Stimulated activated CD4-positive, alpha-beta T cell treated with anti-CD3 and anti-CD28 coated beads, Interleukin-1b, Interleukin-23, amount 100 ng/mL, for 48 hours (primary cell): ENCODE data around the gene SORT1.
"Not testable (repeated sequence)": the region's sequence is repeated elsewhere in the genome, so short reads cannot be mapped to it uniquely, and the experiment has no call there.

ENCODE experiments used
- DNase-seq: peaks from one replicate; pipeline ENCODE4 v3.0.0-alpha.2; 2020

The SORT1 gene

DNA sequence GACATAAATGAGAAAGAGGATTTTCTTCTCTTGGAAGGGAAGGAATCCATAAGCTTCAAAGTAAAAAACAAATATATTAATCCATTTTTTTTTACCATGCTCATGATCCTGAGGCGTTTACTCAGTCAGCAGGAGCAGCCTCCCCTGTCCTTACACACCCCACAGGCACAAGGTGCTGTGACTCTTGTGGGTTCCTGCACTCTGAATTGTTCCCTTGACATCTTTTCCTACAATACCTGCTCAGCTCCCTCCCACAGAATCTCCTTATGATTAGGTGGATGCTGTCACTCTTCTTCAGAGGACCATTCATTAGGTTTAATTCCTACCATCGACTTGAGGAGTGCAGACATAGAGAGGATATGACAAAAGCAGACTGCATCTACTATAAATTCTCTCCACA lies 104.7 kb downstream of the SORT1 start:
- DNase-seq, result no peak

DNA sequence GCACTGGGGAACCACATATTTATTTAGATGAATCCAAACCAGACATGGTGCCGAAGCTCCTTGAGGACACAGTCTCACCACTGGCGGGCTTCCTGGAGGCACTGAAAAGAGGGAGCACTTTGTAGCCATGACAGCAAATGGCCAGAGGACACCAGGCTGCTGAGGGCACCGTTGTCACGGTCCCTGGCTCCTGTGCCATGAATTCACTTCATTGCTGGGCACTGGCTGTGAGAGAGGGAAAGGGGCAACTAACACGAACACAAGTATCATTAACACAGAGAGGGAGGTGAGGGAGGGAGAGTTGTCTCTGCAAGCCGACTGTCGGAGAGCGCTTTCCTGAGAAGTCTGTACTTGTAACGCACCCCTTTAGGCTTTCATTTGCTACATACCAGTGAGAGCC lies 105.4 kb downstream of the SORT1 start:
- DNase-seq, result no peak

DNA sequence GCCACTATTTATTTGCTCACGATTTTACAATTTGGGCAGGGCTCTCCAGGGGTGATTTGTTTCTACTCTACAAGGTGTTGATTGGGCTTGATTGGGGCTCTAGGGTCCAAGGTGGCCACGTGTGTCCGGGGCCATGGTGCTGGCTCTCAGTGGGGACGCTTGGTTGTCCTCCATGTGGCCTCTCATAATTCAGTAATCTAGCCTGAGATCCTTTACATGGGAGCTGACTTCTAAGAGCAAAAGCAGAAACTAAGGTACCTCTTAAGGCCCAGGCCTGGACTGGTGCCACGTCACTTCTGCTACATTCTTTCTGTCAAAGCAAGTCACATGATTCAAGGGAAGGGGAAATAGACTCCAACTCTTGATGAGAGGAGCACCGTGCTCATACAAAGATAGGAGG lies 106.7 kb downstream of the SORT1 start:
- no peak for DNase-seq

DNA sequence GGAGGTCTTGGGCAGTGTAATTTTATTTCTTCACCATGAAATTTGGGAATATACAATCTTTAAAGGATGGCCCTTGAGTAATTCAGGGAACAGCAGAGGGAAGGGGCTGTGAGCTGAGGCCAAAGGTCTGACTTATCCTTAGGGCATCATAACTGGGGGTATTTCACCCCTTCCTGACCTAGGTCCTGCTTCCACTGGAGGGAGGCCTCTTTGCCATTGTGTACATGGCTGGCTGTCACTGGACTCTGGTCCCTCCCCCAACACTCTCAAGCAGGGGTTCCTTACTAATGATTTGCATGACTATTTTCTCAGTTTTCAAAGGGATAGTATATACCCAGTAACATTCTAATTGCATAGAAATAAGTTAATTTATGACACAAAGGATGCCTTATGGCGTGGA lies 107.6 kb downstream of the SORT1 start:
- no peak for DNase-seq

DNA sequence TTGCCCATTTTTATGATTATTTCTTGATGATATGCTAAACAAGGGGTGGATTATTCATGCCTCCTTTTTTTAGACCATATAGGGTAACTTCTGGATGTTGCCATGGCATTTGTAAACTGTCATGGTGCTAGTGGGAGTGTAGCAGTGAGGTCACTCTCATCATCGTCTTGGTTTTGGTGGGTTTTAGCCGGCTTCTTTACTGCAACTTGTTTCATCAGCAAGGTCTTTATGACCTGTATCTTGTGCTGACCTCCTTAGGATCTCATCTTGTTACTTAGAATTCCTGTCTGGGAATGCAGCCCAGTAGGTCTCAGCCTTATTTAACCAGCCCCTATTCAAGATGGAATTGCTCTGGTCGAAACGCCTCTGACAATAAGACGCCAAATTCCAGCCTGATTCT lies 111.0 kb downstream of the SORT1 start:
- DNase-seq, result not testable (repeated sequence)

DNA sequence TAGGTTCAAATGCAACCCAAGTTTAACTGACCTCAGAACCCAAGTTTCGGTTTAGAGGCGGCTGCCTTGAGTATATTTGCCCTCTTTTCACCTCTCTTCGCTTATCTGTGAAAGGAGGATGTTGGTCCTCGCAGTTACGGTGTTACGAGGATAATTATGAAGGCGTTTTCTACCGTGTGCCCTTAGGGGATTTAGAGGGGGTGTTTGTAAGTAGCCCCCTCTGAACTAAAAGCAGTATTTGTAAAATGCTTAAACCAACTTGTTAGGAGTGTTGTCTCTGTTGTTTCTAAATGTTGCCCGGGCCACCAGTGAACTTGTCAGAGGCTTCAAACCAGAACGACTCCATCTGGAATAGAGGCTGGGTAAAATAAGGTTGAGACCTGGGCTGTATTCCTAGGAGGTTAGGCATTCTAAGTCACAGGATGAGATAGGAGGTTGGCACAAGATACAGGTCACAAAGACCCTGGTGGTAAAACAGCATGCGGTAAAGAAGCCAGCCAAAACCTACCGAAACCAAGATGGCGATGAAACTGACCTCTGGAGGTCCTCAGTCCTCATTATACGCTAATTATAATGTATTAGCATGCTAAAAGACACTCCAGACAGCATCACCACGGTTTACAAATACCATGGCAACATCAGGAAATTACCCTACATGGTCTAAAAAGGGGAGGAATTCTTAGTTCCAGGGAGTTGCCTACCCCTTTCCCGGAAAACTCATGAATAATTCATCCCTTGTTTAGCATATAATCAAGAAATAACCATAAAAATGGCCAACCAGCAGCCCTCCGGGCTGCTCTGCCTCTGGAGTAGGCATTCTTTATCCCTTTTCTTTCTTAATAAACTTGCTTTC lies 113.7 kb downstream of the SORT1 start:
- no peak for DNase-seq

DNA sequence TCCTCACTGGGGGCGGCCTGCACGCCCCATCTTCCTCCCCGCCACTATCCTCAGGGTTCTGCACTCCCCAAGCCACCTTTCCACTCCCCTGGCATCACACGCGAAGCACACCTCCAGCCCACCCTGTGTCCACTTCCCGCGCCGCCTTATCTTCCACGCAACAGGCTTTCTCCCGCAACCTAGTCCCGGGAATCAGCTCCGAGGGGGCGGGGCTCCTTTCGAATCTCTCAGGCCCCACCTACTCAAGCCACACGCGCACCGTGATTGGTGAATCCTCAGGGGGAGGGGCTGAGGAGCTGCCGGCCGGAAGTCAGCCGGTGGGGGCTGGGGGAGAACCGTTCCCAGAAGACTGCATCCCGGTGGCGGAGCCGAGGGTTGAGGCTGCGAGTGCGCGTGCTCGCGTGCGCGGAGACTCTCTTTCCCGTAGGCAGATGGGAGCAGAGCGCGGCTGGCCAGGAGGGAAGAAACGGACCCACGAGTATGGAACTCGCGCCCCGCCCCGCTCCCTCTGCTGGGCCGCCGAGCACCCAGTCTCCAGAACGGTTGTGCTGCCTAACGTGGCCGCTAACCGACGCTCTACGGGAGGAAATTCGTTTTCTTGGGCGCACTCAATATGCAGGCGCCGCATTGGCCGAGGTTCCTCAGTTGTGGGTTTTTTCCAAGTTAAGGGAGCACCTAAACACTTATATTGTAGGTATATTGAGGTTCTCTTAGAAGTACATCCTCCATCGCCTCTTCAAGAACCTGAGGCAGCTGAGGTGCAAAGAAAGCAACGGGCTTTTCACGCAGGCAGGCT lies 114.6 kb downstream of the SORT1 start, which contains the start of gene PSRC1:
Gene PSRC1, minus strand, starts transcription at position 194 of the 796 bp plus-strand sequence.
- peak; percentile 88 for DNase-seq

DNA sequence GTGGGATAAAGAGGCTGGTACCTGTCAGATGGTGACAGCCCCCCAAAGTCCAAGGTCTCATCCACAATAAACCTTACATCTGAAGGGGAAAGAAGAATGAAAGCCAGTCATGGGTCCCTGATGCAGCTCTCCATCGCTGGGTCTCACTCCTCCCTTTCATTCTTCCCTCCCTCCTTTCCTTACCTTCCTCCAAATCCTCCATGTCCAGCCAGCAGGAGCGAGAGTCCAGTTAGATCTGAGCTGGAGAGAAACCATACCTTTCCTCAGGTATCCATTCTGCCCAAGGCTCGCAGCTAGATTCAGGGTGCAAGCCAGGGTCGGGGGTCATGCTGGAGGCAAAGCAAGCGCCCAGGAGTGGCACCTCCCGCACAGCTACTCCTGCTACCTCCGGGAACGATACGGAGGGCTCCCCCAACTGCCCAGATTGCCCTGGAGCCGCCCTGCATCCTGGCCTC lies 115.2 kb downstream of the SORT1 start:
- no peak for DNase-seq

DNA sequence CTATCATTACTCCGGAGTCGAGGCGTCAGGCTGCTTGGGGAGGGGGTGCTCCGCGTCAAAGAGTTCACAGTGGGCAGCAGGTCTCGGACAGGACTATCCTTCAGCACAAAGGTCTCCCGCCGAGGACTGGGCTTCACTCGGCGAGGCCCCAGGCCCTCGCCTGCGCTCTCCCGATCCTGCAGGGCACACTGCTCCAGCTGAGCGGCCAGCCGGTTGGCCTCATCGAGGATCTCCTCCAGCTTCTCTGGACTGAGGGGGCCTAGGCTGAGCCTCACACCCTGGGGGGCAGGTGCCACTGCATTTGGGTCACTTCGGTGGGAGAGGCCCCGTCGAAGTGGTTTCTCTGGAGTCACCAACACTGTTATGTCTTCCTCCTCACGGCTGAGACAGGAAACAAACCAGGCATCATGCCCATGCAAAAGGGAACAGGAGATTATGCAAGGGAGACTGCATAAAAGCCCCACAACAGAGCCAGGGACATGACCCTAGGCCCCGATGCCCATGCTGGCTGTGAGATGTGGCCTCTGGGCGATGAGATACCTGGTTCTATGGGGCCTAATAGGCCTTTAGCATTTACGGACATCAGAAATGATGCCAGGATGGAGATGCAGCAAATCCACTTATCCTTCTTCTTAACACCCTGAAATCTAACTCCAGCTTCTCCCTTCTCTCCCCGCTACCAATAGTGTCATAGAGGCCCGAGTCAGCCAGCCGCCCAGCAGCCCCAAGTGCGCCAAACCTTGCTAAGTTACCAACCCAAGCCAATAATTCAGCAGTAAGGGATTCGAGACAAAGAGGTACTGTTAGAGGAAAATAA lies 115.8 kb downstream of the SORT1 start:
- DNase-seq, result no peak

DNA sequence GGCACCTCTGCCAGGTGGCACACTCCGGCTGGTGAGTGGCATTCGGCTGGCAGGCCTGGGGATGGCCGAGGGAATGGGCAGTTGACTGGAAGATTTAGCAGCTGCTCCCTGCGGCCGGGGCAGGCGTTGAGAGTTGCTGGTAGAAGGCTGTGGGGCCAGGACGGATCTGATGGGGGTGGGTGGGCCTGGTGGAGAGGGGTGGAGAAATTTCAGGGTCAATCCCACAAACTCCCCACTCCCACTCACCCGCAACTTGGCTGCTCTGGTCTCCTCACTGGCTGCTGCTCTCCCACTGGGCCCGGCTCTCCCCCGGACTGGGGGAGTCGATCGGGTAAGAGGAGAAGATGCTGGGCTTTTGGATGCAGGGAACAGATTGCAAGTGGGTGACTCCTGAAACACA lies 116.9 kb downstream of the SORT1 start:
- DNase-seq, result no peak

DNA sequence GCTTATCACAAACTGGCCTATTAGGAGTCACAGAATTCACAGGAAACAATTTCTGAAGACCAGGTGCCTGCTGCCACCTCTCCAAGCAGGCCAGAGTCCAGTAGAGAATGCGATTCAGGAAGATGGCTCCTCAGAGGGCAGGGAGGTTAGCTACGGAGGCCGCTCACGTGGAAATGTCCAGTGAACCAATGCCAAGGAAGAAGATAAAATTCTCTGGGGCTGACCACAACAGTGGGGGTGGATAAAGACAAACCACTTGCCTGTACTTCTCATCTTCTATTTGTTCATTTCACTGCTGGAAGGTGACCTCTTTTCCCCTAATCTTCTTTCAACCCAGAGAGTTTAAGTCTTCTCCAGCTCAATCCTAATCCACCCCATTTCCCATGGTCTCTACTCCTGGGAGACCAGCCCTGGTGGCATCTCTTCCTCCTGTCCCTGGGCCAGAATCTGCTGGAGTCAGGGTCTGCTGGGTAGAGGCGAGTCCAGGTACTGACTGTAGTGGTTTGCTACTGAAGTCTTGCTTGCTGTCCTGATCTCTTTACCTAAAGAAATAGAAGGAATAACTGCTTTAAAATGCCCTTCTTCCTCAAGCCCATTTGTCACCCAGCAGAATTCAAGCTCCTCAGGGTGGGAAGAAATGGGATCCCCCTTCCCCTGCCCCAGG lies 118.0 kb downstream of the SORT1 start:
- no peak for DNase-seq

DNA sequence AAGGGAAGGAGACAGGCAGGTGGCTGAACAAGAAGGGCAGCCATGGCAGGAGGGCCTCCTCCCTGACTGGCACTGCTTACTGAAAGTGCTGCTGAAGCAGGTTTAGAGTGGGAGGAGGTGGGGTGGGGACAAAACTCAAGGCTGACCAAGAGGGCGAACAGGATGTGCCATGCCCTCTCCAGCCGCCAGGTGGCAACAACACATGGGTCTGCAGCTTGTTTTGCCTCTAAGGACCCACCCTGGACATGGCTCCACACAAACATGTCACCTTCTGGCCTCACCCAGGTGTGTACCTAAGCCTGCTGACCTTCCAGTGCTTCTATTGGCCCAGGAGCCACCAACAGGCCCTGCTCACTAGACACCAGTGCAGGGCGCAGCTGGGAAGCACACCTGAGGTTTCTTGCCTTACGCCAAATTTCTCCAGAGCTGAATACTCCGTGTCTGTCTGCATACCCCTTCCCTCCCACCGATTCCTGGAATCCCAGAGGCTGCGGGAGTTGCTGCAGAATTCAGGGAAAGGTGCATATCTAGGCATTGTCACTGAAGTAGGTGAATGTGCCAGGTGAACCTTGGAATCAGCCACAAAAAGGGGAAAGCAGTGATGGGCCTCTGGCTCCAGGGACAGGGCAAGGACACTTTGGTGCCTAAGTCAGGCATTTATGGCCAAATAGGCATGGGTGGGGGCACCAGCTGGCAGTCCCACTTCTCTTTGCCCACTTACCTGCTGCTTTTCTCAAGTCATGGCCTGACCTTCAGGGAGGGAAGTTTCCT lies 120.1 kb downstream of the SORT1 start:
- DNase-seq, result peak; percentile 59

DNA sequence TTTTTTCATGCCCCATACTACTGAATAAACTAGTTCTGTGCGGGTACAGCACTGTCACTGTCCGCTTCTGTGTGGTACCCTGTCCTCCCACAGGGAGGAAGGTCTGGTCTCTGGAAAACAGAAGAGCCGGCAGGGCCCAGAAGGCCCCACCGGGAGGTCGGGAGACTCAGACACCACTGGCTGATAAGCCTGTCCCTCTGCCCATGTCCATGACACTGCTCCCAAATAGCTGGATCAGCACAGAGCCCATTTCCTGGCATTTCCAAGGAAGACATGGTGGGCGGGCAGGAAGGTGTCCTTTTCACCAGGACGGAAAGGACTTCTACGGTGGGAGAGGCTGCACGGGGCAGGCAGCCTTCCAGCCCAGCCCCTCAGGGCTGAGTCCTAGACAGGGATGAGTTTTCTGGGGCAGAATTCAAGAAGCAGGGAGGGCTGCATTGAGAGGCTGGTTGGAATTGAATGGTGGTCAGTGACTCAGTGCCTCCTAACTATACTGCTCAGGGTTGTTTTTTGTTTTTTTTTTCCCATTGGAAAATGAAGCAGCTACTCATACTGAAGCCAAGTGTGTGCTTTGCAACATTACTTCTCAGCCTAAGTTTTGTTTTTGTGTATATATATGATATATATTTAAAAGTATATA lies 121.9 kb downstream of the SORT1 start:
- no peak for DNase-seq

DNA sequence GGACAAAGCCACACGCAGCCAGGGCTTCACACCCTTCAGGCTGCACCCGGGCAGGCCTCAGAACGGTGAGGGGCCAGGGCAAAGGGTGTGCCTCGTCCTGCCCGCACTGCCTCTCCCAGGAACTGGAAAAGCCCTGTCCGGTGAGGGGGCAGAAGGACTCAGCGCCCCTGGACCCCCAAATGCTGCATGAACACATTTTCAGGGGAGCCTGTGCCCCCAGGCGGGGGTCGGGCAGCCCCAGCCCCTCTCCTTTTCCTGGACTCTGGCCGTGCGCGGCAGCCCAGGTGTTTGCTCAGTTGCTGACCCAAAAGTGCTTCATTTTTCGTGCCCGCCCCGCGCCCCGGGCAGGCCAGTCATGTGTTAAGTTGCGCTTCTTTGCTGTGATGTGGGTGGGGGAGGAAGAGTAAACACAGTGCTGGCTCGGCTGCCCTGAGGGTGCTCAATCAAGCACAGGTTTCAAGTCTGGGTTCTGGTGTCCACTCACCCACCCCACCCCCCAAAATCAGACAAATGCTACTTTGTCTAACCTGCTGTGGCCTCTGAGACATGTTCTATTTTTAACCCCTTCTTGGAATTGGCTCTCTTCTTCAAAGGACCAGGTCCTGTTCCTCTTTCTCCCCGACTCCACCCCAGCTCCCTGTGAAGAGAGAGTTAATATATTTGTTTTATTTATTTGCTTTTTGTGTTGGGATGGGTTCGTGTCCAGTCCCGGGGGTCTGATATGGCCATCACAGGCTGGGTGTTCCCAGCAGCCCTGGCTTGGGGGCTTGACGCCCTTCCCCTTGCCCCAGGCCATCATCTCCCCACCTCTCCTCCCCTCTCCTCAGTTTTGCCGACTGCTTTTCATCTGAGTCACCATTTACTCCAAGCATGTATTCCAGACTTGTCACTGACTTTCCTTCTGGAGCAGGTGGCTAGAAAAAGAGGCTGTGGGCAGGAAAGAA lies 122.9 kb downstream of the SORT1 start:
- DNase-seq, result no peak

DNA sequence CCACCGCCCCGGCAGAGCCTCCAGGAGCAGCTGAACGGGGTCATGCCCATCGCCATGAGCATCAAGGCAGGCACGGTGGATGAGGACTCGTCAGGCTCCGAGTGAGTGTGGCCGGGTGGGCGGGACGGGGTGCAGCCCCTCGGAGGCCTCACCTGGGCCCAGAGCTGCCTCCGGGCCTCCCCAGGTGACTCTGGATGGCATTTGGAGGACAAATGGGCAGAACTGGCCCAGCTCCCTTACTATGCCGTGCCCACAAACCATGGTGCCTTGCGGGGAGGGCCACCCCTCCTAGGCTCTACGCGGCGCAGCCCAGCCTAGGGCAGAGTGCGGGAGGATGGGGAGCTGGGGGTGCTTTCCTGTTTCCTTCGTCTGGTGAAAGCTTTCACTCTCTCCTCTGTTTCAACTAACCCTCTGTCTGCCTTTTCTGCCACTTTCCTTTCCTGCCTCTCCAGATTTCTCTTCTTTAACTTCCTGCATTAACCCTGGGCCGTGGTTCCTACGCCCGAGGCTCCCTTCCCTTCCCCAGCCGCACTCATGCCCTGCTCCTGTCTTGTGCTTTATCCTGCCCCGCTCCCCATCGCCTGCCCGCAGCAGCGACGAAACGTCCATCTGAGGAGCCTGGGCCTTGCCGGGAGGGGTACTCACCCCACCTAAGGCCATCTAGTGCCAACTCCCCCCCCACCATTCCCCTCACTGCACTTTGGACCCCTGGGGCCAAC lies 124.0 kb downstream of the SORT1 start:
- DNase-seq, result no peak

DNA sequence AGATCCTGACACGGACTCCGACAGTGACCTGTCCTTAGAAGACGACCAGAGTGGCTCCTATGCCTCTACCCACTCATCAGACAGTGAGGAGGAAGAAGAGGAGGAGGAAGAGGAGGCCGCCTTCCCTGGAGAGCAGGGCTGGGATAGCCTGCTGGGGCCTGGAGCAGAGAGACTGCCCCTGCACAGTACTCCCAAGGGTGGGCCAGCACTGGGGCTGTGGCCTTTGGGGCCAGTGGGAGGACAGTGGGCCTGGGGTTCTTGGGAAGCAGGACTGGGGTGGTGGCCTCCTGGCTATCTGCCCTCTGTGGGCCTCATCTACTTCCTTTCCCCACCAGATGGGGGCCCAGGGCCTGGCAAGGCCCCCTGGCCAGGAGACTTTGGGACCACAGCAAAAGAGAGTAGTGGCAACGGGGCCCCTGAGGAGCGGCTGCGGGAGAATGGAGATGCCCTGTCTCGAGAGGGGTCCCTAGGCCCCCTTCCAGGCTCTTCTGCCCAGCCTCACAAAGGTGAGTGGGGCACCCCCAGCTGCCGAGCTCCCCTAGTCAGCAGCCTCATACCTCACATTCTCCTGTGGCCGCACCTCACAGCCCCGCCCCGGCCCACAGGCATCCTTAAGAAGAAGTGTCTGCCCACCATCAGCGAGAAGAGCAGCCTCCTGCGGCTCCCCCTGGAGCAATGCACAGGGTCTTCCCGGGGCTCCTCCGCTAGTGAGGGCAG lies 124.7 kb downstream of the SORT1 start:
- DNase-seq, result no peak

DNA sequence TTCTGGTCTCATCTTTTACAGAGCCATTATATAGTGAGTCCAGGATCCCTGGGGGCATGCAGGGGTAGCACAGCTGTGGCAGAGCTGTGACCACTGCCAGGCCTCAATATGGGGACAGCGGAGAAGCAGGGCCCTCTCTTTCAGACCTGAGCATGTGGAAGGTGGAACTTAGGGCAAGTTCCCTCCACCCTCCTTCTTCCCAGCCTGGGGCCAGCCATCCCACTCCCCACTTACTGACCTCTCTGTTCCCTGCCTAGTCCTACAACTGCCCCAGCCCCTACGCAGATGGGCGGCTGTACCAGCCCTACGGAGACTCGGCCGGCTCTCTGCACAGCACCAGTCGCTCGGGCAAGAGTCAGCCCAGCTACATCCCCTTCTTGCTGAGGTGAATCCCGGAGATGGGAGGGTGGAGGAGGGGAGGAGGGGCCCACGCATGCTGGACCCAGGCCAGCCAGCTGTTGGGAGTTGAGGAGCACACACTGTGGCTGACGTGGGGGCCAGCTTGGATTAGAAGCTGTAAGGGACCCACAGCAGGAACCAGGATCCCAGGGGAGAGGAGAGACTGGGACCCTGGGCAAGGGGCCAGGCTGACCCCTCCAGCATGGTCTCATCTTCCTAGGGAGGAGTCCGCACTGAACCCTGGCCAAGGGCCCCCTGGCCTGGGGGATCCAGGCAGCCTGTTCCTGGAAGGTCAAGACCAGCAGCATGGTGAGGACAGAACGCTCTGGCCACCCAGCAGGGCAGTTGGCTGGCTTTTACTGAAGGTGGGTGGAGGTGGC lies 125.5 kb downstream of the SORT1 start:
- DNase-seq, result no peak

DNA sequence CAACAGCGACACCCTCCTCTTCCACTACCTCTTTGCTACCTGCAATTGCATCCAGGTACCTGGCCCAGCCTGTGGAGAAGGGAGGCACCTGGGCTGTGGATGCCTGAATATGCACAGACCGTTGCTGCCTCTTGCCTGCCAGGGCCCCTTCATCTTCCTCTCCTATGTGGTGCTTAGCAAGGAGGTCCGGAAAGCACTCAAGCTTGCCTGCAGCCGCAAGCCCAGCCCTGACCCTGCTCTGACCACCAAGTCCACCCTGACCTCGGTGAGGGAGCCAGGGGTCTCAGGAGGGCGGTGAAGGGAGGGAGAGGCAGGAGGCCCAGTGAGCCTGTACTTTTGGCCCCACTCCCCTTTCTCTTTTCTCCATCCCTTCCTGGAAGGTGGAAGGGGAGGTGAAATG lies 126.3 kb downstream of the SORT1 start:
- no peak for DNase-seq
